Peyer's patch (tissue), 4 donors: ENCODE results near the gene BTBD1. TPM values are rescaled to one million over a fixed set of nuclear protein-coding genes. Genes with fewer than 3 reads are reported as not detected.

Experiments used
- DNase-seq, 3 donors: peaks; one replicate each; pipeline ENCODE4 v3.0.0-alpha.2; 2017 to 2019
- H3K27ac ChIP-seq, 4 donors: fragments of 200-600 bp; sonication (generic); one replicate each; pipeline ENCODE4 v1.5.1; 2016 to 2019
- H3K27me3 ChIP-seq, 2 donors: fragments of 200-600 bp; sonication (generic); one replicate each; pipeline ENCODE4 v1.5.1; 2019
- H3K36me3 ChIP-seq, 3 donors: fragments of 200-600 bp; sonication (generic); one replicate each; pipeline ENCODE4 v1.5.1; 2016 to 2019
- H3K4me1 ChIP-seq, 4 donors: fragments of 200-600 bp; sonication (generic); one replicate each; pipeline ENCODE4 v1.5.1; 2016 to 2019
- H3K4me3 ChIP-seq, 4 donors: fragments of 200-600 bp; sonication (generic); 1 replicate in 3 of 4; 2 replicates in 1 of 4; pipeline ENCODE4 v1.5.1; 2016 to 2019; ENCODE audit warnings: mild to moderate bottlenecking in 1 of 4
- H3K9me3 ChIP-seq, 4 donors: fragments of 200-600 bp; sonication (generic); one replicate each; pipeline ENCODE4 v1.5.1; 2016 to 2019; ENCODE audit warnings: mild to moderate bottlenecking in 1 of 4
- POLR2A ChIP-seq, 2 donors: fragments of 450-650 bp; IDR thresholded peaks; one replicate each; pipeline ENCODE4 v1.5.1; 2017; ENCODE audit warnings: antibody characterized with exemption in 2 of 2, mild to moderate bottlenecking in 2 of 2, moderate library complexity in 2 of 2
- total RNA-seq, 4 donors: library from RNA; depleted of rRNA; stranded (reverse); fragments of >200 nt; gene quantifications; one replicate each; pipeline ENCODE4 v1.1.0, GENCODE V29; 2016
- TF ChIP-seq, protein P1 (sequence below), 6 experiments: fragments of 450-650 bp in 4 of 6; fragments of 200-600 bp in 2 of 6; sonication (generic) in 1 of 6; IDR thresholded peaks; one replicate each; pipeline ENCODE4 v1.5.1; 2017 to 2019; ENCODE audit warnings: antibody characterized with exemption in 6 of 6, mild to moderate bottlenecking in 3 of 6, moderate library complexity in 1 of 6

Gene BTBD1
- total RNA-seq, 4 donors from 2014 or later = 58.7 to 74.6 (median 68.9) TPM

DNA sequence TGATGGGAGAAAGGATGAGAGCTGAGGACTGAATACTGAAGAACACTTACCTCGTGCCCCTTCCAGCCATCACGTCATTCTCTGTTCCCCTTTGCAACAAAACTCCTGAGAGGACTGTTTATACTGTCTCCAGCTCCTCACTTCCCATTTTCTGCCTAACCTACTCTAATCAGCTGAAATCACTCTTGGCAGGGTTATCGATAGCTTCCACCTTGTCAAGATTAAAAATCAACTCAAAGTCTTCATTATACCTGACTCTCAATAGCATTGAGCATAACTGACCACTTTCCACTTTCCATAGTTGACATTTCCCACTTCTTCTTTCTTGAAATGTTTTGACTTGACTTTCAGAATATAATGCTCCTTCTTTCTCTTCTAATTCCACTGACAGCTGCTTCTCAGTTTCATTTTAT is 4.3 kb downstream of the BTBD1 start:
- no peaks in the 10 kb centered on the region for H3K27me3 ChIP-seq
- H3K9me3 ChIP-seq = no peaks in the 10 kb centered on the region
- H3K27ac ChIP-seq = peak overlapping the region in 2 of 4 donors; percentile 11 to 22
- DNase-seq = no peak
- TF ChIP-seq POLR2A (IDR thresholded peaks at IDR 0.05) = no peak
- TF ChIP-seq, protein P1, sequence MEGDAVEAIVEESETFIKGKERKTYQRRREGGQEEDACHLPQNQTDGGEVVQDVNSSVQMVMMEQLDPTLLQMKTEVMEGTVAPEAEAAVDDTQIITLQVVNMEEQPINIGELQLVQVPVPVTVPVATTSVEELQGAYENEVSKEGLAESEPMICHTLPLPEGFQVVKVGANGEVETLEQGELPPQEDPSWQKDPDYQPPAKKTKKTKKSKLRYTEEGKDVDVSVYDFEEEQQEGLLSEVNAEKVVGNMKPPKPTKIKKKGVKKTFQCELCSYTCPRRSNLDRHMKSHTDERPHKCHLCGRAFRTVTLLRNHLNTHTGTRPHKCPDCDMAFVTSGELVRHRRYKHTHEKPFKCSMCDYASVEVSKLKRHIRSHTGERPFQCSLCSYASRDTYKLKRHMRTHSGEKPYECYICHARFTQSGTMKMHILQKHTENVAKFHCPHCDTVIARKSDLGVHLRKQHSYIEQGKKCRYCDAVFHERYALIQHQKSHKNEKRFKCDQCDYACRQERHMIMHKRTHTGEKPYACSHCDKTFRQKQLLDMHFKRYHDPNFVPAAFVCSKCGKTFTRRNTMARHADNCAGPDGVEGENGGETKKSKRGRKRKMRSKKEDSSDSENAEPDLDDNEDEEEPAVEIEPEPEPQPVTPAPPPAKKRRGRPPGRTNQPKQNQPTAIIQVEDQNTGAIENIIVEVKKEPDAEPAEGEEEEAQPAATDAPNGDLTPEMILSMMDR (IDR thresholded peaks at IDR 0.05) = no peak
- H3K4me3 ChIP-seq = no peak overlapping the region
- no peaks in the 10 kb centered on the region for H3K36me3 ChIP-seq
- H3K4me1 ChIP-seq = peaks cover 0 to 63% (median 5%) of the 10 kb centered on the region in 4 donors

DNA sequence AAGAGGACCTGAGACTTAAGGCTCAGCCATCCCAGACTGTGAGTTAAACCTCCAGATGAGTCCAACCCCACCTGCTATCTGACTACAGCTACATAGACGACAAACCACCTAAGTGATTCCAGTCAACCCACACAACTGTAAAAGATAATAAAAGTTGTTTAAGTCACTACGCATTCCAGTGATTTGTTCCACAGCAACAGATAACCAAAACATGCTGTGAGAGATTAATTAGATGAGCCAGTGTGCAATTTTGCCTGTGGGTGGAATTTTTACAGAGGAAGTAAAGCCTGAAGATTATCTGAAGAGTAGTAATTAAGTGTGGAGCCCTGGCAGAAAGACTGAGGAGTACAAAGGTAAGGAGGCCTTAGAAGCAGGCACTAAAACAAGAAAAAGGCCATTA is 5.4 kb downstream of the BTBD1 start:
- DNase-seq = no peak
- TF ChIP-seq, protein P1 (IDR thresholded peaks at IDR 0.05) = no peak
- no peak for TF ChIP-seq POLR2A (IDR thresholded peaks at IDR 0.05)
- Histone ChIP-seq H3K4me1 (peaks cover 0 to 63% (median 5%) of the 10 kb centered on the region in 4 donors), H3K36me3 (no peaks in the 10 kb centered on the region), H3K9me3 (no peaks in the 10 kb centered on the region), H3K4me3 (no peak overlapping the region), H3K27me3 (no peaks in the 10 kb centered on the region), H3K27ac (peak overlapping the region in 2 of 4 donors; percentile 6 to 19)

DNA sequence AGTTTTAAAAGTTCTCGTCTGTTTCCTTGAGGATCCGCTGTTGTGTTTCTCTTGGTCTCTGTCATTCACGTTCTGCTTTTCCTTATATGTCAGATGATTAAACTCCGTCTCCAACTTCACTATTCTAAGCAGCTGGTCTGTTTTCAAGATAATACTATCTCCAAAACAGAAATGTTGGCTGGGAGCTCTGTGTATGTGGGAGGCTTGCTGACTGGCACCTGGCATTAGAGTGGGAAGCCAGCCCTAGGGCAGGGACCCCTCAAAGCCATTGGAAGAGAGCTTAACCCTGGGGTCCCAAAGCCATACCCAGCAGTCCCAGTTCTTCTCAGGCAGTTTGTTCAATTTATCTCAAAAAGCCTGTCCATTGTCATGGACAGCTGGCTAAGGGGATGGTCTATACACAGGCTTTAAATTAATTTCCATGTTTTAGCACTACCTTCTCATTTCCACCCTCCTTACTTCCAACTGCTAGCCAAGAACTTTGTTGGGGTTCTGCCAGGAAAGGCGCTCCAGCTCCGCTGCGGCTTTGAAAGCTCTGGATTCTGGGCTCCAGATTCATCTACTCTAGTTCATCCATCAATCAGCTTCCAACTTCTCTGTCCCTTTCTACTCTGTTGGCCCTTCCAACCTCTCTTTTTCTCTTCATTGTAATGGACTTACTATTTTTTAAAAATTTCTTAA is 9.2 kb downstream of the BTBD1 start:
- peaks cover 0 to 32% (median 5%) of the 10 kb centered on the region in 4 donors for H3K4me1 ChIP-seq
- H3K4me3 ChIP-seq = no peak overlapping the region
- DNase-seq = no peak
- no peaks in the 10 kb centered on the region for H3K27me3 ChIP-seq
- H3K9me3 ChIP-seq = no peaks in the 10 kb centered on the region
- no peak overlapping the region for H3K27ac ChIP-seq
- TF ChIP-seq POLR2A (IDR thresholded peaks at IDR 0.05) = no peak
- TF ChIP-seq, protein P1 (IDR thresholded peaks at IDR 0.05) = no peak
- H3K36me3 ChIP-seq = peaks cover 0 to 25% (median 0%) of the 10 kb centered on the region in 3 donors

DNA sequence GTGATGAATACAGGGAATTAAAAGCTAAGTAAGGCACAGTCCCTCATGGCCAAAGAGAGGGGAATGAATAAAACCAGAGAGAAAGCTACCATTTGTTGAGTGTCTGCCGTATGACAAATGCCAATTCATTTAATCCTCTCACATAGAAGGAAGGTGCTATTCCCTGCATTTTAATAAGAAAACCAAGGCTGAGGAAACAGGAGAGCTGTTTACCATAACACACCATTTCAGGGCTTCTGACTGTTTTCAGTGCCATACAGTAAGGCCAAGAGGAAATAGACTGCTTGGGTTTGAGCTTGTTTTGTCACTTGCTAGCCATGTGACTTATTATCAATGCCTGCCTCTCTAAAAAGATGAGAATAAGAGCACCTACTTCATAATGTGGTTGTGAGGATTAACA is 10.1 kb downstream of the BTBD1 start:
- DNase-seq = no peak
- Histone ChIP-seq H3K4me1 (peaks cover 0 to 23% (median 2%) of the 10 kb centered on the region in 4 donors), H3K4me3 (no peak overlapping the region), H3K9me3 (no peaks in the 10 kb centered on the region), H3K27me3 (no peaks in the 10 kb centered on the region), H3K27ac (no peak overlapping the region), H3K36me3 (peaks cover 0 to 25% (median 0%) of the 10 kb centered on the region in 3 donors)
- TF ChIP-seq POLR2A (IDR thresholded peaks at IDR 0.05) = no peak
- TF ChIP-seq, protein P1 (IDR thresholded peaks at IDR 0.05) = no peak

DNA sequence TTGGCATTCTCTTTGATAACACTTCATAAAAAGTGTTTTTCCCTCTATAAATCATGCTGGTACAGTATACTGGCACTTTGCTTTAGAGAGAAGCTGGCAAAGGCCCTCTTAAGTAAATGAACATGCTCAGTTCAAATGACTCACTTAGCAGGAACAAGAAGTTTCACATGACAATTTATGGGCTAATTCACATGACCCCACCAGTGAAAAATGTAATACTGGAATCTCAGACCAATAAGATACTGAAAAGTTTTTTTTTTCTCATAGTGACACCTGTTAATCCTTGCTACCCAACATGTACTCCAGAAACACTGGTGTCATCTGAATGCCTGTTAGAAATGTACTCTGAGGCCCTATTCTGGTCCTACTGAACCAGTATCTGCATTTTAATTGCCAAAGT is 13.9 kb downstream of the BTBD1 start:
- DNase-seq = no peak
- TF ChIP-seq, protein P1 (IDR thresholded peaks at IDR 0.05) = no peak
- TF ChIP-seq POLR2A (IDR thresholded peaks at IDR 0.05) = no peak
- Histone ChIP-seq H3K27me3 (no peaks in the 10 kb centered on the region), H3K4me3 (no peak overlapping the region), H3K36me3 (peaks cover 0 to 44% (median 0%) of the 10 kb centered on the region in 3 donors), H3K9me3 (no peaks in the 10 kb centered on the region), H3K27ac (peak overlapping the region in 1 of 4 donors; percentile 9), H3K4me1 (peaks cover 0 to under 1% (median 0%) of the 10 kb centered on the region in 4 donors)
